Activated B cell treated with CpG ODN at 0.5 μM for 24 hours (primary cell): ENCODE results near the gene FSD1. TPM values are rescaled to one million over a fixed set of nuclear protein-coding genes. Genes with fewer than 3 reads are reported as not detected.

Experiments
- ATAC-seq: fragments of 200-7000 bp; cut with Tn5 transposase; one replicate; pipeline ENCODE4 v1.10.0; 2021; ENCODE audit warnings: low read depth, mild to moderate bottlenecking, moderate library complexity
- CTCF ChIA-PET: fragments of 350-600 bp; sonication (Branson Sonifier 250); formaldehyde crosslinking; loops from one replicate; lab custom pipeline; 2021; ENCODE audit warnings: antibody characterized with exemption; lab: Charles Lee
- POLR2A ChIA-PET: fragments of 350-600 bp; sonication (Branson Sonifier 250); formaldehyde crosslinking; loops from one replicate; lab custom pipeline; 2021; ENCODE audit warnings: antibody characterized with exemption; lab: Charles Lee
- DNase-seq: peaks from one replicate; pipeline ENCODE4 v3.0.0; 2022
- H3K27ac Mint-ChIP-seq: one replicate; pipeline ENCODE4 v1.8.0; 2020; ENCODE audit warnings: mixed read lengths
- H3K27me3 Mint-ChIP-seq: one replicate; pipeline ENCODE4 v1.8.0; 2021; ENCODE audit warnings: mixed read lengths
- H3K36me3 Mint-ChIP-seq: one replicate; pipeline ENCODE4 v1.8.0; 2021; ENCODE audit warnings: low read depth, mixed read lengths
- H3K4me1 Mint-ChIP-seq: one replicate; pipeline ENCODE4 v1.8.0; 2021; ENCODE audit warnings: mixed read lengths
- H3K4me3 Mint-ChIP-seq: one replicate; pipeline ENCODE4 v1.8.0; 2020; ENCODE audit warnings: mild to moderate bottlenecking, mixed read lengths
- H3K9me3 Mint-ChIP-seq: one replicate; pipeline ENCODE4 v1.8.0; 2020; ENCODE audit warnings: mixed read lengths
- intact Hi-C: fragments of 100-400 bp; cut with micrococcal nuclease; formaldehyde crosslinking; loops from one replicate; pipeline ENCODE4 v1.15.1; 2024
- total RNA-seq: library from RNA; stranded (reverse); gene quantifications from 2 replicates; pipeline ENCODE4 v1.2.3, GENCODE V29; 2022
- TF ChIP-seq, protein P1 (sequence below): fragments of 200-600 bp; IDR thresholded peaks from one replicate; pipeline ENCODE4 v1.8.0; 2022; ENCODE audit warnings: antibody characterized with exemption, mild to moderate bottlenecking

Gene FSD1
- total RNA-seq, 1 donor from 2014 or later, result 2.6 TPM

DNA sequence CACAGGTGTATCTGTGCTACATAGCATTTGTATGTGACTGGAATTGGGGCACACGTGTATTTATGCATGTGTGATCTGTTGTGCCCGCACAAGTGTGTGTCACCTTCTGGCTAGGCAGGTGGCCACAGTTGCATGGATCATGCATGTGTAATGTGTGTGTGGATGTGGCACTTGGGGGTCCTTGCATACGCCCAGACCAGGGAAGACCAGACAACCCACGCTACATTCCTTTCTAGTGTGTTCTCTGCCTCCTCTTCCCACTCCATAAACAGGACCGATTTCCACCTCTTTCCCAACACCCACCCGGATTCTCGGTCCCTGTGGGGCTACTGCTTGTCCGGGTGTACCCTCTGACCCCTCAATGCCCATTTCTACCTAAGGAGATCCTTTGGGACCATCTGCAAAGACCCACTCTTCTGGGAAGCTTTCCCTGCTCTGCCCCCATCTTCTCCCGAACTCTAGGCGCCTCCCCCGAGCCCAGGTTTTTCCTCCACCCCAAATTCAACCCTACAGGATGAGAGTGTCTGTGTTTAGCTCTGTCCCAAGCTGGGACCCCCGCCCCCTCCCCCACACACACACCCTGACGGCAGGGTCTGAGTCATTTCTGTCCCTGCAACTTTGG is 21.9 kb downstream of the FSD1 start:
- ATAC-seq (no peak), DNase-seq (no peak)
- H3K4me3 Mint-ChIP-seq, result peak overlapping the region; percentile 36
- intact Hi-C loops, result no loop called here
- ChIA-PET POLR2A (interaction anchor here (0.6 kb wide), 1 partner anchor 96 kb away, joined by 3 read pairs; no protein-coding TSS in a partner anchor), CTCF (no interaction called here)
- H3K27me3 Mint-ChIP-seq, result no peaks in the 10 kb centered on the region
- H3K36me3 Mint-ChIP-seq, result no peaks in the 10 kb centered on the region
- H3K4me1 Mint-ChIP-seq, result peaks cover 26% of the 10 kb centered on the region
- no peak overlapping the region for H3K27ac Mint-ChIP-seq
- H3K9me3 Mint-ChIP-seq, result no peaks in the 10 kb centered on the region
- TF ChIP-seq, protein P1, sequence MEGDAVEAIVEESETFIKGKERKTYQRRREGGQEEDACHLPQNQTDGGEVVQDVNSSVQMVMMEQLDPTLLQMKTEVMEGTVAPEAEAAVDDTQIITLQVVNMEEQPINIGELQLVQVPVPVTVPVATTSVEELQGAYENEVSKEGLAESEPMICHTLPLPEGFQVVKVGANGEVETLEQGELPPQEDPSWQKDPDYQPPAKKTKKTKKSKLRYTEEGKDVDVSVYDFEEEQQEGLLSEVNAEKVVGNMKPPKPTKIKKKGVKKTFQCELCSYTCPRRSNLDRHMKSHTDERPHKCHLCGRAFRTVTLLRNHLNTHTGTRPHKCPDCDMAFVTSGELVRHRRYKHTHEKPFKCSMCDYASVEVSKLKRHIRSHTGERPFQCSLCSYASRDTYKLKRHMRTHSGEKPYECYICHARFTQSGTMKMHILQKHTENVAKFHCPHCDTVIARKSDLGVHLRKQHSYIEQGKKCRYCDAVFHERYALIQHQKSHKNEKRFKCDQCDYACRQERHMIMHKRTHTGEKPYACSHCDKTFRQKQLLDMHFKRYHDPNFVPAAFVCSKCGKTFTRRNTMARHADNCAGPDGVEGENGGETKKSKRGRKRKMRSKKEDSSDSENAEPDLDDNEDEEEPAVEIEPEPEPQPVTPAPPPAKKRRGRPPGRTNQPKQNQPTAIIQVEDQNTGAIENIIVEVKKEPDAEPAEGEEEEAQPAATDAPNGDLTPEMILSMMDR, result no peak

GRCh38 chr19:4326837-4327251 is 22.4 kb downstream of the FSD1 start:
- intact Hi-C loops, result no loop called here
- no peak for ATAC-seq
- TF ChIP-seq, protein P1, result no peak
- H3K36me3 Mint-ChIP-seq, result no peaks in the 10 kb centered on the region
- ChIA-PET CTCF (no interaction called here), POLR2A (no interaction called here)
- no peak for DNase-seq
- peaks cover 26% of the 10 kb centered on the region for H3K4me1 Mint-ChIP-seq
- no peak overlapping the region for H3K27ac Mint-ChIP-seq
- H3K27me3 Mint-ChIP-seq, result no peaks in the 10 kb centered on the region
- H3K4me3 Mint-ChIP-seq, result peak overlapping the region; percentile 56
- H3K9me3 Mint-ChIP-seq, result no peaks in the 10 kb centered on the region

DNA sequence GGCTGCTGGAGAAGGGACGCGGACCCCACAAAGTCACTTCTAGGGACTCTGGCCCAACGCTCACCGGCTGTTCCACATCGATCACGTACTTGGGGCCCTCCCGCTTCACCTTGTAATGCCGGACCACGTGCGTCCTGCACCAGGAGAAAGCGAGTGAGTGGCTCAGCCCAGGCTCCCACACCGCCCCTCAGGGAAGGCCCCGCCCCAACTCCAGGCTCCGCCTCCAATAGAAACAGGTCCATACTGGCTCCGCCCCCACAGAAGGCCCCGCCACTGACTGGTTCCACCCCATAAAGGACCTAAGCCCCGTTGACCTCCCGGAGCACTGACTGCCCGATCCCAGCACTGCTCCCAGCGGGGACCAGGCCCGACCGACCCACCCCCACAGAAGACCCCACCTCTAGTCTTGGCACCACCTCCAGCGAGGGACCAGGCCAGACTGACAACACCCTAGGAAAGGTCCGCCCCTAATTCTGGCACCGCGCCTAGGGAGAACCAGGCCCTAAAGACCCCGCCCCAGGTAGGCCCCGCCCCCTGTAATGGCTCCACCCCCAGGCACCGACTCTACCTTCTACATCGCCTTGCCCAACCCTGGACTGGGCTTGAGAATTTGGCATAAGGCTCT is 23.0 kb downstream of the FSD1 start:
- POLR2A ChIA-PET, result interaction anchor here (0.8 to 1.4 kb wide), 4 partner anchors 16 to 144 kb away, joined by 3 to 17 read pairs (median 4); partner anchors contain the start of genes EBI3, MPND and YJU2
- DNase-seq (no peak), ATAC-seq (peak; percentile 10)
- no peaks in the 10 kb centered on the region for H3K9me3 Mint-ChIP-seq
- peaks cover 26% of the 10 kb centered on the region for H3K4me1 Mint-ChIP-seq
- H3K27ac Mint-ChIP-seq, result no peak overlapping the region
- intact Hi-C loops, result no loop called here
- no peaks in the 10 kb centered on the region for H3K27me3 Mint-ChIP-seq
- H3K4me3 Mint-ChIP-seq, result peak overlapping the region; percentile 56
- TF ChIP-seq, protein P1, result no peak
- CTCF ChIA-PET, result interaction anchor here (0.9 kb wide), 1 partner anchor 60 kb away, joined by 3 read pairs; no protein-coding TSS in a partner anchor
- no peaks in the 10 kb centered on the region for H3K36me3 Mint-ChIP-seq

- peak overlapping the region; percentile 56 for H3K4me3 Mint-ChIP-seq
- no peaks in the 10 kb centered on the region for H3K36me3 Mint-ChIP-seq
- H3K9me3 Mint-ChIP-seq, result no peaks in the 10 kb centered on the region
- peaks cover 26% of the 10 kb centered on the region for H3K4me1 Mint-ChIP-seq
- no peaks in the 10 kb centered on the region for H3K27me3 Mint-ChIP-seq
- peak; percentile 2 for ATAC-seq
- H3K27ac Mint-ChIP-seq, result no peak overlapping the region
- intact Hi-C loops, result loop anchor here (1.0 kb wide), 1 partner anchor 14 kb away; no protein-coding TSS in a partner anchor
- ChIA-PET CTCF (interaction anchor here (0.9 kb wide), 1 partner anchor 61 kb away, joined by 3 read pairs; no protein-coding TSS in a partner anchor), POLR2A (interaction anchor here (0.8 to 1.4 kb wide), 4 partner anchors 16 to 144 kb away, joined by 3 to 17 read pairs (median 4); partner anchors contain the start of genes EBI3, MPND and YJU2)
- TF ChIP-seq, protein P1, result no peak
- no peak for DNase-seq
Observed at GRCh38 chr19:4327877-4328242, 23.5 kb downstream of the FSD1 start.
